ENCODE results near the gene MYPOP.
A peak's percentile ranks its signal among the peaks of the same experiment; 100 is the strongest.
"Not testable (repeated sequence)": the region's sequence is repeated elsewhere in the genome, so short reads cannot be mapped to it uniquely, and the experiment has no call there.

Gene MYPOP

DNA sequence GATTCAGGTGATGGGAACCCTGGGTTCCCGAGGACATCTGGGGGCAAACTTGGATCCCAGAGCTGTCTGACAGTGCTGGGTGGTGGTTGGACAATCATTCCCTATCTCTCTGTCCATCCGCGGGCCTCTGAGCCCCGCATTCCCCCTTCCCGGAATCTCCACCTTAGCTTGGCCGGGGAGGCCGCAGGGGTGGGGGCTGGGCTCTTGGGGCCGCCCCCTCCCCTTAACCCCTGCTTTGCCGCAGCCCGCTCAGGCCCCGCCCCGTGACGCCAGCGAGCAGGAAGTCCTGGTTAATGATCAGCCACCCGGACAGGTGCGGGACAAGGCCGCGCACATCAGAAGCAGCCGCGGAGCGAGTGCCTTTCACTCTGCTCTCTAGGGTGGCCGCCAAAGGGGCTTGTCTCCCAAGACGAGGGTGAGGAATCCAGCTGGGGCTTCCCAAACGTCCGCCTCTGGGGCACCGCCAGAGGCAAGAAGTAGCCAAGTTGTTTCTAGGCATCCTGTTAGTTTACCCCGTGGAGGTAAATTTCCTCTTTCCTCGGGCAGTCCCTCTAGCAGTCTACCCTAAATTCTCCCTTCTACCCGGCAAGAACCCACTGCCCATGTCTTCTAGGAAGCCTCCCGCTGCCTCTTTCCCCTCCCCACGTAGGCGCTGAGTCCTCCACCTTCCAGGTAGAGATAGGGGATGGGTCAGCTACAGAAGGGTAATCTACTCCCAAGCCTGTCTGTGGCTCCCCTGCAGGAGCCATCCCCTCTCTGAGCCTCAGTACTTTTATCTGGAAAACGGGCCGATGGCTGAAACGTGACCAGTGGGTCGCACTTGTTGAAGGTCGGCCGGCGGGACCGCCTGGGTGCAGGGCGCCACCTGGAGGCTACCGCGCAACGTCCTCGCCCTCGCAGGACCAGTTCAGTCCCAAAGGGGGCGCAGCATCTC is 19.5 kb downstream of the MYPOP start:
- peak; percentile 89 to 90 for DNase-seq

GRCh38 chr19:45881909-45882528 is 20.4 kb downstream of the MYPOP start:
- DNase-seq, result no peak

DNA sequence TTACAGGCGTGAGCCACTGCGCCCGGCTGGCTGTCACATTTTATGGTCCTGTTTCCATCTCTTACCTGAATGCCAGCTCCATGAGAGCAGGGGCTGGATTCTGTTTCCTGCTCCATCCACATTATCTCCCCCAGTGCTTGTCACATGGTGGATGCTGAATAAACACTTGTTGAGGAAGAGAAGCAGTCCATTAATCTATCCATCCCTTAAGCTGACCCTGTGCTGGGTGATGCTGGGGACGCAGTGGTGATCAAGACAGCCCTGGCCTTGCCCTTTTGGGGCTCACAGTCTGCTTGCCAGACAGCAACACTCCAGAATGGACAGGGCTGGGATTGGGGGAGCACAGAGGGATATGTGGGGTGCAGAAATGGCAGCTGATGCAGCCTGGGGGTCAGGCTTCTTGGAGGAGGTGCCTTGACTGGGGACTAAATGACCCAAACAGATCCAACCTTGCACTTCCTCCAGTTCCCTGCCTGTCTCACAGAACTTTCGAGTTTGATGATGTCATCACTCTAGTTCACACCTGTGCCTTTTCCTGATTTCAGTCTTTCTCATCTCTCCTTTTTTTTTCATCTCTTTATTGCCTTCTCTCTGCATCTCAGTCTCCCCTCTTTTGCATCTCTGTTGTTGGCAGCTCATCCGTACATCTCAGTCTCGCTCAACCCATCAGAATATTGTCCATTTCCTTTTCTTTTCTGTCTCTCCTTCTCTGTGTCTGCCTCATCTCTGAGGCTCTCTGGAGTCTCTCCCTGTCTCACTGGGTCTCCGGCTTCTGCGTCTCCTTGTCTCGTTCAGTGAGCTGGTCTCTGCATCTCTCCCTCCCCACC is 21.1 kb downstream of the MYPOP start:
- DNase-seq, result no peak

- DNase-seq, result no peak
Observed at GRCh38 chr19:45879971-45880370, 22.4 kb downstream of the MYPOP start.

GRCh38 chr19:45879055-45879454 is 23.4 kb downstream of the MYPOP start:
- no peak for DNase-seq

DNA sequence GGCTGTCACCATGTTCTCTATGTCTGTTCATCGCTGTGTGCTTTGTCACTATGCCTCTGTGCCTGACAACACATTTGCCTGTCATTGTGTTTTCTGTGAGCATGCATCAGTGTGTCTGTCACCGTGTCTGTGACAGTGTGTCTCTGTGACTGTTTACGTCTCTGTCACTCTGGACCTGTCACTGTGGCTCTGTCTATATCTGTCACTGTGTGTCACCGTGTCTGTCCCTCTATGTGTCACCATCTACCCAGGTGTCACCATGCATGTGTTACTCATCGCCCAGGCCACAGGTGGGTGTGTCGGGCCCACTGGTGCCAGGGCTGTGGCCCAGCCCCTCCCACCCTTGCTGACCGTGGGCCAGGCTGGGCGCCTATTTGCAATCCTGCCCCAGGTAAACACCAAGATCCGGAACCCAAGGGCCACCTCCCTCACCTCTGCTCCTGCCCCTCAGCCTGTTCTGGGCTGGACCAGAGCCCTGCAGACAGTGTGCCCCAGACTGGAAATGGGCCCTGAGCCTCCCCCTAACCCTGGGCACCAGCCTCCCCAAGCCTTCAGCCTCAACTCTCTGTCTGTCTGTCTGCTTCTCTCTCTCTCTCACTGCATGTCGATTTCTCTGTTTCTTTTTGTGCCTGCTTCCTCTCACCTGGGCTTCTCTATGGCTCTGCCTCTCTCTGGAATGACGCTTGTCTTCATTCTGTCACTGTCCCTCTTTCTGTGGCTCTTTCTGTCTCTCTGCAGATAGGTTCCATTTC is 24.2 kb downstream of the MYPOP start:
- no peak for DNase-seq

- peak; percentile 38 to 54 for DNase-seq
Observed at GRCh38 chr19:45876411-45877197, 25.8 kb downstream of the MYPOP start.

DNA sequence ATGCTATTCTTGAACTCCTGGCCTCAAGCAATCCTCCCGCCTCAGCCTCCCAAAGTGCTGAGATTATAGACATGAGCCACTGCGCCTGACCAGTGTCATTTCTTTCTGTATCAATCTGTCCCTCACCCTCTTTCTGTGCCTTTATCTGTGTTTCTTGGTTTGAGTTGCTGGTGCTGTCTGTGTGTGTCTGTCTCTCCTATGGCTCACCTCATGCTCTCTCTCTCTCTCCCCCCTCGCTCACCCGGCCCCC is 26.3 kb downstream of the MYPOP start:
- no peak for DNase-seq

- DNase-seq, result no peak
Observed at GRCh38 chr19:45874620-45874966, 27.8 kb downstream of the MYPOP start.

GRCh38 chr19:45873219-45873772 is 29.1 kb downstream of the MYPOP start:
- DNase-seq, result no peak

DNA sequence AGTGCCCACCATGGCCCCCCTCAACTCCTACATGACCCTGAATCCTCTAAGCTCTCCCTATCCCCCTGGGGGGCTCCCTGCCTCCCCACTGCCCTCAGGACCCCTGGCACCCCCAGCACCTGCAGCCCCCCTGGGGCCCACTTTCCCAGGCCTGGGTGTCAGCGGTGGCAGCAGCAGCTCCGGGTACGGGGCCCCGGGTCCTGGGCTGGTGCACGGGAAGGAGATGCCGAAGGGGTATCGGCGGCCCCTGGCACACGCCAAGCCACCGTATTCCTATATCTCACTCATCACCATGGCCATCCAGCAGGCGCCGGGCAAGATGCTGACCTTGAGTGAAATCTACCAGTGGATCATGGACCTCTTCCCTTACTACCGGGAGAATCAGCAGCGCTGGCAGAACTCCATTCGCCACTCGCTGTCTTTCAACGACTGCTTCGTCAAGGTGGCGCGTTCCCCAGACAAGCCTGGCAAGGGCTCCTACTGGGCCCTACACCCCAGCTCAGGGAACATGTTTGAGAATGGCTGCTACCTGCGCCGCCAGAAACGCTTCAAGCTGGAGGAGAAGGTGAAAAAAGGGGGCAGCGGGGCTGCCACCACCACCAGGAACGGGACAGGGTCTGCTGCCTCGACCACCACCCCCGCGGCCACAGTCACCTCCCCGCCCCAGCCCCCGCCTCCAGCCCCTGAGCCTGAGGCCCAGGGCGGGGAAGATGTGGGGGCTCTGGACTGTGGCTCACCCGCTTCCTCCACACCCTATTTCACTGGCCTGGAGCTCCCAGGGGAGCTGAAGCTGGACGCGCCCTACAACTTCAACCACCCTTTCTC is 30.1 kb downstream of the MYPOP start:
- DNase-seq, result no peak

DNA sequence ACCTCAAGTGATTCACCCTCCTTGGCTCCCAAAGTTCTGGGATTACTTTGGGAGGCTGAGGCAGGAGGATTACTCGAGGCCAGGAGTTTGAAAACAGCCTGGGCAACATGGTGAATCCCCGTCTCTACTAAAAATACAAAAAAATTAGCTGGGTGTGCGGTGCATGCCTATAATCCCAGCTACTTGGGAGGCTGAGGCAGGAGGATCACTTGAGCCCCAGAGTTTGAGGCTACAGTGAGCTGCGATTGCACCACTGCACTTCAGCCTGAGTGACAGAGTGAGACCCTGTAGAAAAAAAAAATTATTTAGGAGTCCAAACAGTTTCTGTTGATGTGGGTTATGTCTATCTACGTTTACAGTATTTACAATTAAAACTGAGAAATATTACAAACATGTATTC is 31.6 kb downstream of the MYPOP start:
- no peak for DNase-seq

GRCh38 chr19:45867241-45867640 is 35.2 kb downstream of the MYPOP start:
- not testable (repeated sequence) for DNase-seq

- DNase-seq, result no peak
Observed at GRCh38 chr19:45866400-45867176, 35.8 kb downstream of the MYPOP start.

DNA sequence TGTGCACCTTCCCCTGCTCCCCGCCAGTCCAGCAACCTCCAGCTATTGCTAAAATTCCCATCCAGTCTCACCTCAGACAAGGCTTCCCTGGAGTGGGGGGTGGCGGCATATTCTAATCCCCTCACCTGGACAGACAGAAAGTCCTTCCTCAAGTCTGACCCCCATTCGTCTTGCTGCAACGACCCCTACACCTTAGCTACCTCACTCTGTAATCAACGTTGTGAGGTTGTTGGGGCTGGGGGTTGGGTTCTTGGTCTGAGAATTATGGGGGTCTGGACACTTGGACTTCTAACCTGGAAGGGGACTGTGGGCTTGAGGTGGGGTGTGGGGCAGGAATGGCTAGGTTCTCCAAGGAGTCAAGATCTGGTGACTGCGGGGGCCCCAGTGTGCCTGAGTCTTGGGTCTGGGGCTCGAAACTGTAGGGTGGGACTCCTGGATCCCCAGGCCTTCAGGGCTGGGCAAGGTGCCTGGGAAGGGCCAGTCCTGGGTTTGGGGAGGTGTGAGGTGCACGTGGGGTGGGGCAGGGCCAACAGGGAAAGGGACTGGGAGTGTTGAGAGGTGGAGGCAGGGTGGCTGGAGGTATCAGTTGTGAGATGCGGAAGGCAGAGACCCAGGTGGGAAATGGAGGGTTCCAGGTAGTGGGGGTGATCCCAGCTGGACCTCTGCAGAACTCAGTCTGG is 37.0 kb downstream of the MYPOP start:
- no peak for DNase-seq

- DNase-seq, result no peak
Observed at GRCh38 chr19:45864629-45865082, 37.8 kb downstream of the MYPOP start.

DNA sequence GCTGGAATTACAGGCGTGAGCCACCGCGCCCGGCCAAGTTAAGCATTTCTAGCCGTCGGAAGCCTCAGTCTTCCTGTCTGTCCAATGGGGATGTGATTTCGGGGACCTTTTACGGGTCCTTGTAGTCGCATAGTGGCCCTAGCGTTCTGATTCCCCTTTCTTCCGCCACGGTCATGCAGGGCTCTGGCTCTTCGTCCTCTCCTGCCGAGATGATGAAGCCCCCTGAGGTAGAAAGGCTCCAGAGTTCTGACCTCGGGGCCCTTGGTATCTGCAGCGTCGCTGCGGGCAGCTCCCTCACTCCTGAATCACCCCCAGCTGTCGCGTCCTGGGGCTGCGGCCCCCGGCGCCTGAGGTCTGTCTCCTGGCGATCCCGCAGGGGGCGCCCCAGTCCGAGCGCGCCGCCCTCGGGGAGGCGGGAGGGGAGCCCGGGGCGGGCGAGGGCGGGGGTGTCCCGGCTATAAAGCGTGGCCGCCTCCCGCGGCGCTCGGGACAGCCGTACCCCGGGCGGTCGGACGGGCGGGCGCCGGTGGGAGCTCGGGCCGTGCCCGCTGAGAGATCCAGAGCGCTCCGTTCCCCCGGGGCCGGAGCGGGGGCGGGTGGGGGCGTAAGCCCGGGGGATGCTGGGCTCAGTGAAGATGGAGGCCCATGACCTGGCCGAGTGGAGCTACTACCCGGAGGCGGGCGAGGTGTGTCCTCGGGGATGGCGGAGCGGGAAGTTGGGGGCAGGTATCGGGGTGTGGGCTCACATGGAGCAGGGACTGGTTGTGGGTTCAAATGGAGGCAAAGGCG is 38.4 kb downstream of the MYPOP start, which contains the start of gene FOXA3:
FOXA3 (plus strand) TSS at position 487 of the 789 bp plus-strand sequence; CDS start at position 618, 131 bp downstream.
- DNase-seq, result peak; percentile 64 to 68

GRCh38 chr19:45863335-45863839 is 39.0 kb downstream of the MYPOP start:
- DNase-seq, result no peak

Measured in stimulated activated CD4-positive, alpha-beta T cell treated with anti-CD3 and anti-CD28 coated beads, Interleukin-2, amount 100 ng/mL, for 24 hours (primary cell).